H9 (cell line): ENCODE measurements around the gene DKKL1. TPM values are rescaled to one million over a fixed set of nuclear protein-coding genes. Genes with fewer than 3 reads are reported as not detected.
A peak's percentile ranks its signal among the peaks of the same experiment; 100 is the strongest.

Source experiments
- DNase-seq: peaks from one replicate; pipeline ENCODE4 v3.0.0-alpha.2; 2017
- H2AFZ ChIP-seq: one replicate; pipeline ENCODE4 v1.6.1; 2013; ENCODE audit warnings: mild to moderate bottlenecking, low read length, control low read depth, moderate library complexity
- H2AK5ac ChIP-seq: 2 replicates; pipeline ENCODE4 v1.6.1; 2013; ENCODE audit warnings: low read length, control low read depth, mixed read lengths; ENCODE audit not compliant: insufficient read length
- H2BK120ac ChIP-seq: one replicate; pipeline ENCODE4 v1.6.1; 2013; ENCODE audit warnings: low read depth, mild to moderate bottlenecking, low read length, control low read depth, inconsistent platforms; ENCODE audit not compliant: poor library complexity, severe bottlenecking
- H2BK12ac ChIP-seq: 2 replicates; pipeline ENCODE4 v1.6.1; 2013; ENCODE audit warnings: low read length, control low read depth, mixed read lengths, low read depth; ENCODE audit not compliant: insufficient read length
- H2BK15ac ChIP-seq: 2 replicates; pipeline ENCODE4 v1.6.1; 2013; ENCODE audit warnings: low read depth, low read length, control low read depth
- H2BK20ac ChIP-seq: one replicate; pipeline ENCODE4 v1.6.1; 2013; ENCODE audit warnings: low read depth, mild to moderate bottlenecking, low read length, control low read depth, inconsistent platforms; ENCODE audit not compliant: poor library complexity, severe bottlenecking
- H2BK5ac ChIP-seq: 2 replicates; pipeline ENCODE4 v1.6.1; 2013; ENCODE audit warnings: low read length, control low read depth, mixed read lengths; ENCODE audit not compliant: insufficient read length
- H3K14ac ChIP-seq: 2 replicates; pipeline ENCODE4 v1.6.1; 2013; ENCODE audit warnings: low read length, control low read depth; ENCODE audit not compliant: insufficient read depth
- H3K18ac ChIP-seq: 2 replicates; pipeline ENCODE4 v1.6.1; 2013; ENCODE audit warnings: low read depth, mild to moderate bottlenecking, mixed read lengths, low read length, control low read depth; ENCODE audit not compliant: insufficient read length
- H3K23ac ChIP-seq: 2 replicates; pipeline ENCODE4 v1.6.1; 2013; ENCODE audit warnings: low read length, control low read depth, mixed read lengths, low read depth; ENCODE audit not compliant: insufficient read length
- H3K23me2 ChIP-seq: 2 replicates; pipeline ENCODE4 v1.6.1; 2013; ENCODE audit warnings: low read depth, mild to moderate bottlenecking, mixed read lengths, low read length, control low read depth; ENCODE audit not compliant: insufficient read length, poor library complexity, severe bottlenecking
- H3K27ac ChIP-seq: 2 replicates; pipeline ENCODE4 v1.5.1; 2013; ENCODE audit warnings: low read length, control low read depth, mixed read lengths, low read depth; ENCODE audit not compliant: insufficient read length
- H3K27me3 ChIP-seq: 2 replicates; pipeline ENCODE4 v1.6.1; 2013; ENCODE audit warnings: low read length, control low read depth, inconsistent platforms; ENCODE audit not compliant: insufficient read depth
- H3K4ac ChIP-seq: 2 replicates; pipeline ENCODE4 v1.6.1; 2013; ENCODE audit warnings: low read depth, mild to moderate bottlenecking, control low read depth, inconsistent platforms, low read length, moderate library complexity
- H3K4me1 ChIP-seq: 2 replicates; pipeline ENCODE4 v1.6.1; 2013; ENCODE audit warnings: low read length, control low read depth, inconsistent platforms; ENCODE audit not compliant: insufficient read depth
- H3K4me2 ChIP-seq: 2 replicates; pipeline ENCODE4 v1.6.1; 2013; ENCODE audit warnings: low read length, control low read depth, mixed read lengths; ENCODE audit not compliant: insufficient read length, insufficient read depth
- H3K56ac ChIP-seq: 2 replicates; pipeline ENCODE4 v1.6.1; 2013; ENCODE audit warnings: low read depth, mild to moderate bottlenecking, mixed read lengths, low read length, control low read depth; ENCODE audit not compliant: insufficient read length
- H3K79me1 ChIP-seq: 2 replicates; pipeline ENCODE4 v1.6.1; 2013; ENCODE audit warnings: low read depth, mild to moderate bottlenecking, moderate library complexity, low read length, control low read depth, inconsistent platforms; ENCODE audit not compliant: insufficient read depth, poor library complexity, severe bottlenecking
- H3K79me2 ChIP-seq: 2 replicates; pipeline ENCODE4 v1.6.1; 2013; ENCODE audit warnings: low read length, control low read depth, inconsistent platforms; ENCODE audit not compliant: insufficient read depth
- H3K9ac ChIP-seq: 2 replicates; pipeline ENCODE4 v1.6.1; 2013; ENCODE audit warnings: low read length, control low read depth, mixed read lengths; ENCODE audit not compliant: insufficient read length; ENCODE audit errors: extremely low read depth
- H3K9me3 ChIP-seq: one replicate; pipeline ENCODE4 v1.6.1; 2013; ENCODE audit warnings: low read depth, low read length, inconsistent platforms; ENCODE audit not compliant: control insufficient read depth
- H3T11ph ChIP-seq: one replicate; pipeline ENCODE4 v1.6.1; 2013; ENCODE audit warnings: mild to moderate bottlenecking, low read length, control low read depth, inconsistent platforms
- H4K20me1 ChIP-seq: one replicate; pipeline ENCODE4 v1.6.1; 2013; ENCODE audit not compliant: control insufficient read depth, insufficient read length, insufficient read depth
- H4K5ac ChIP-seq: 2 replicates; pipeline ENCODE4 v1.6.1; 2013; ENCODE audit warnings: low read depth, mild to moderate bottlenecking, mixed read lengths, low read length, control low read depth; ENCODE audit not compliant: insufficient read length
- H4K8ac ChIP-seq: replicated peaks from 2 replicates; pipeline ENCODE4 v1.6.1; 2013; ENCODE audit warnings: low read length, control low read depth, mixed read lengths, low read depth; ENCODE audit not compliant: insufficient read length
- H4K91ac ChIP-seq: 2 replicates; pipeline ENCODE4 v1.6.1; 2013; ENCODE audit warnings: low read depth, mild to moderate bottlenecking, moderate library complexity, mixed read lengths, low read length, control low read depth; ENCODE audit not compliant: insufficient read length
- H3K27ac Mint-ChIP-seq, 3 experiments: 2 replicates in 2 of 3; 3 replicates in 1 of 3; pipeline ENCODE4 v1.8.0; 2020 to 2021; ENCODE audit warnings: mixed read lengths in 3 of 3, mild to moderate bottlenecking in 1 of 3, moderate library complexity in 1 of 3
- H3K27me3 Mint-ChIP-seq: 2 replicates; pipeline ENCODE4 v1.8.0; 2021; ENCODE audit warnings: low read depth, mild to moderate bottlenecking, moderate library complexity, mixed read lengths
- H3K36me3 Mint-ChIP-seq, 3 experiments: 2 replicates in 2 of 3; 3 replicates in 1 of 3; pipeline ENCODE4 v1.8.0; 2020 to 2021; ENCODE audit warnings: low read depth in 3 of 3, mixed read lengths in 3 of 3; ENCODE audit not compliant: insufficient read depth in 1 of 3
- H3K4me1 Mint-ChIP-seq, 2 experiments: 2 replicates each; pipeline ENCODE4 v1.8.0; 2020; ENCODE audit warnings: mixed read lengths in 2 of 2
- H3K4me3 Mint-ChIP-seq, 2 experiments: 2 replicates in 1 of 2; 3 replicates in 1 of 2; pipeline ENCODE4 v1.8.0; 2020 to 2021; ENCODE audit warnings: mild to moderate bottlenecking in 2 of 2, mixed read lengths in 2 of 2, moderate library complexity in 1 of 2
- H3K9me3 Mint-ChIP-seq, 2 experiments: 2 replicates in 1 of 2; 3 replicates in 1 of 2; pipeline ENCODE4 v1.8.0; 2020; ENCODE audit warnings: mild to moderate bottlenecking in 2 of 2, mixed read lengths in 2 of 2, moderate library complexity in 1 of 2
- WGBS: extraction: QIAGEN DNeasy Blood & Tissue Kit; methylation state at CpG from one replicate; pipeline ENCODE4 v1.1.7; 2013; ENCODE audit warnings: missing lambda C conversion rate, low lambda C conversion rate, mixed read lengths; ENCODE audit not compliant: insufficient read length; ENCODE audit errors: extremely low coverage; 5-methylcytosine and 5-hydroxymethylcytosine counted together
- total RNA-seq: library from RNA; stranded (reverse); gene quantifications from 2 replicates; pipeline ENCODE4 v1.2.1, GENCODE V29; 2021
- TF ChIP-seq, protein P1 (sequence below): fragments of 200-600 bp; sonication (generic); conservative IDR thresholded peaks from 3 replicates; pipeline ENCODE4 v1.8.0; 2021; ENCODE audit warnings: antibody characterized with exemption, mild to moderate bottlenecking

The DKKL1 gene
- total RNA-seq, 1 experiment from 2014 or later: 3.5 TPM

DNA sequence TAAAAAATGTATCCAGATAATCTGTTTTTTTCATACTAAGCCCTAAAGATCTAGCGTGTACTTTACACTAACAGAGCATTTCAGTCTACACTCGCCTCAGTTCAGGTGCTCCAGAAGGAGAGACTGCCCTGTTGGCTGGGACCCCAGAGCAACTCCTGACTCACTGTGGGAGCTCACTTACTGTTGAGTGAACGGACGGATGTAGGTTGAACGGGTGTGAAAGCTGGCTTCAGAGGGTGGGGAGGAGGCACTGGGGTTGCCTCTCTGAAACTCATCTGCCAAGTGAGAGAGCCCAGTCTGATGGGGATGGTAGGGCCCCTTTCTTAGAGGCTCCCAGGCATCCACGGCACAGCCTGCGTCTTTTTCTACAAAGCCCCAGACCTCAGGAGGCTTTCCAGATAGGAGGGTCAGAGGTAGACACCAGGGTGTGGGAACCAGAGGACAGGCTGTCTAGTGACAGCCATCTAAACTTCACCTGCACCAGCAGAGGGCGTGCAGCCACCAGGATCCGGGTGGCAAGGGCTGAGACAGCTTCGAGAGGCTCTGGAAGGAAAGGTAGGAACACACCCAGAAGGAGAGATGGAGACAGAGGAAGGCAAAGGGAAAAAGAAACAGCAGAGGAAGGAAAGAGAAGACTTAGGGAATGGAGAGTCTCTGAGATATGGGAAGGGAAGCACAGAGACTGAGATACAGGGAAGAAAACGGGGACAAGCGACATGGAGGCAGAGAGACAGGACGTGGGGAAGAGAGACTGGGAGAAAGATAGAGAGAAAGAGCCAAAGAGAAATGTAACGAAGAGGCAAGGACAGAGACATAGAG lies 28.1 kb downstream of the DKKL1 start:
- H2BK5ac ChIP-seq: no peak overlapping the region
- H3K4me2 ChIP-seq: no peak overlapping the region
- H2BK20ac ChIP-seq: no peak overlapping the region
- H3K27me3 Mint-ChIP-seq: peaks cover 11% of the 10 kb centered on the region
- no peak overlapping the region for H2AK5ac ChIP-seq
- no peaks in the 10 kb centered on the region for H3K79me1 ChIP-seq
- H3K36me3 Mint-ChIP-seq: 0 out of 7 replicates have a peak, but pooled peaks cover 0 to 1% (median 0%) of the 10 kb centered on the region in 3 experiments
- TF ChIP-seq, protein P1, sequence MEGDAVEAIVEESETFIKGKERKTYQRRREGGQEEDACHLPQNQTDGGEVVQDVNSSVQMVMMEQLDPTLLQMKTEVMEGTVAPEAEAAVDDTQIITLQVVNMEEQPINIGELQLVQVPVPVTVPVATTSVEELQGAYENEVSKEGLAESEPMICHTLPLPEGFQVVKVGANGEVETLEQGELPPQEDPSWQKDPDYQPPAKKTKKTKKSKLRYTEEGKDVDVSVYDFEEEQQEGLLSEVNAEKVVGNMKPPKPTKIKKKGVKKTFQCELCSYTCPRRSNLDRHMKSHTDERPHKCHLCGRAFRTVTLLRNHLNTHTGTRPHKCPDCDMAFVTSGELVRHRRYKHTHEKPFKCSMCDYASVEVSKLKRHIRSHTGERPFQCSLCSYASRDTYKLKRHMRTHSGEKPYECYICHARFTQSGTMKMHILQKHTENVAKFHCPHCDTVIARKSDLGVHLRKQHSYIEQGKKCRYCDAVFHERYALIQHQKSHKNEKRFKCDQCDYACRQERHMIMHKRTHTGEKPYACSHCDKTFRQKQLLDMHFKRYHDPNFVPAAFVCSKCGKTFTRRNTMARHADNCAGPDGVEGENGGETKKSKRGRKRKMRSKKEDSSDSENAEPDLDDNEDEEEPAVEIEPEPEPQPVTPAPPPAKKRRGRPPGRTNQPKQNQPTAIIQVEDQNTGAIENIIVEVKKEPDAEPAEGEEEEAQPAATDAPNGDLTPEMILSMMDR: peak; percentile 96
- peaks cover 18 to 41% of the 10 kb centered on the region in 2 experiments for H3K4me1 Mint-ChIP-seq
- H4K5ac ChIP-seq: no peak overlapping the region
- H3T11ph ChIP-seq: no peak overlapping the region
- DNase-seq: peak; percentile 90
- no peak overlapping the region for H2BK12ac ChIP-seq
- no peaks in the 10 kb centered on the region for H3K9me3 ChIP-seq
- H4K20me1 ChIP-seq: no peaks in the 10 kb centered on the region
- no peaks in the 10 kb centered on the region for H3K27me3 ChIP-seq
- no peak overlapping the region for H3K14ac ChIP-seq
- no peaks in the 10 kb centered on the region for H3K23me2 ChIP-seq
- peak overlapping the region in 1 of 3 experiments; percentile 19; a peak in 1 of 7 replicates for H3K27ac Mint-ChIP-seq
- H3K9ac ChIP-seq: no peak overlapping the region
- no peak overlapping the region for H4K8ac ChIP-seq
- H2BK120ac ChIP-seq: no peak overlapping the region
- WGBS: no CpG with 5 or more reads among the region's 14 CpGs
- H3K18ac ChIP-seq: no peak overlapping the region
- H3K79me2 ChIP-seq: no peaks in the 10 kb centered on the region
- no peak overlapping the region for H3K56ac ChIP-seq
- no peak overlapping the region for H3K4ac ChIP-seq
- no peak overlapping the region for H2AFZ ChIP-seq
- no peaks in the 10 kb centered on the region for H3K4me1 ChIP-seq
- H3K9me3 Mint-ChIP-seq: no peaks in the 10 kb centered on the region; a peak in 1 of 5 replicates
- no peak overlapping the region for H3K23ac ChIP-seq
- H3K27ac ChIP-seq: no peak overlapping the region
- H4K91ac ChIP-seq: no peak overlapping the region
- H2BK15ac ChIP-seq: no peak overlapping the region
- H3K4me3 Mint-ChIP-seq: peak overlapping the region in 1 of 2 experiments; percentile 1; a peak in 2 of 5 replicates
